HFFc6 (cell line): ENCODE results near the gene NR1D1. TPM values are rescaled to one million over a fixed set of nuclear protein-coding genes. Genes with fewer than 3 reads are reported as not detected.
A peak's percentile ranks its signal among the peaks of the same experiment; 100 is the strongest.

Experiments used
- DNase-seq: peaks from one replicate; pipeline ENCODE4 v3.0.0-alpha.2; 2018
- H3K27ac Mint-ChIP-seq: 2 replicates; pipeline ENCODE4 v1.8.0; 2020; ENCODE audit warnings: mild to moderate bottlenecking, mixed read lengths
- H3K27me3 Mint-ChIP-seq: 2 replicates; pipeline ENCODE4 v1.8.0; 2021; ENCODE audit warnings: mild to moderate bottlenecking, moderate library complexity, mixed read lengths; ENCODE audit not compliant: insufficient read depth
- H3K36me3 Mint-ChIP-seq: 2 replicates; pipeline ENCODE4 v1.8.0; 2021; ENCODE audit warnings: low read depth, mixed read lengths
- H3K4me1 Mint-ChIP-seq: 2 replicates; pipeline ENCODE4 v1.8.0; 2020; ENCODE audit warnings: low read depth, mixed read lengths
- H3K4me3 Mint-ChIP-seq: 2 replicates; pipeline ENCODE4 v1.8.0; 2020; ENCODE audit warnings: mild to moderate bottlenecking, moderate library complexity, mixed read lengths
- H3K9me3 Mint-ChIP-seq: 2 replicates; pipeline ENCODE4 v1.8.0; 2020; ENCODE audit warnings: mild to moderate bottlenecking, mixed read lengths
- CTCF ChIP-seq: fragments of 200-600 bp; sonication (generic); IDR thresholded peaks from 2 replicates; pipeline ENCODE4 v1.5.0; 2021; ENCODE audit warnings: antibody characterized with exemption, mild to moderate bottlenecking
- total RNA-seq, 6 experiments: library from RNA; stranded (reverse); fragmentation: NEBNext Ultra II Directional; extraction: Animal tissue kit (Norgen Biotek cat#: 25700); gene quantifications; 2 replicates in 1 of 6; 3 replicates in 5 of 6; pipeline ENCODE4 v1.2.3, GENCODE V29; 2021

Gene NR1D1
- total RNA-seq, 6 experiments from 2014 or later: 11.2 to 15.8 (median 15.1) TPM

- TF ChIP-seq CTCF: no peak
- no peak for DNase-seq
- Mint-ChIP-seq H3K27me3 (no peaks in the 10 kb centered on the region; the same call in 1 of the 2 replicates), H3K27ac (peak overlapping the region; percentile 84), H3K9me3 (no peaks in the 10 kb centered on the region), H3K36me3 (no peaks in the 10 kb centered on the region), H3K4me3 (peak overlapping the region; percentile 82), H3K4me1 (peaks cover 52% of the 10 kb centered on the region)
Observed at GRCh38 chr17:40063187-40063771, 37.1 kb downstream of the NR1D1 start.

DNA sequence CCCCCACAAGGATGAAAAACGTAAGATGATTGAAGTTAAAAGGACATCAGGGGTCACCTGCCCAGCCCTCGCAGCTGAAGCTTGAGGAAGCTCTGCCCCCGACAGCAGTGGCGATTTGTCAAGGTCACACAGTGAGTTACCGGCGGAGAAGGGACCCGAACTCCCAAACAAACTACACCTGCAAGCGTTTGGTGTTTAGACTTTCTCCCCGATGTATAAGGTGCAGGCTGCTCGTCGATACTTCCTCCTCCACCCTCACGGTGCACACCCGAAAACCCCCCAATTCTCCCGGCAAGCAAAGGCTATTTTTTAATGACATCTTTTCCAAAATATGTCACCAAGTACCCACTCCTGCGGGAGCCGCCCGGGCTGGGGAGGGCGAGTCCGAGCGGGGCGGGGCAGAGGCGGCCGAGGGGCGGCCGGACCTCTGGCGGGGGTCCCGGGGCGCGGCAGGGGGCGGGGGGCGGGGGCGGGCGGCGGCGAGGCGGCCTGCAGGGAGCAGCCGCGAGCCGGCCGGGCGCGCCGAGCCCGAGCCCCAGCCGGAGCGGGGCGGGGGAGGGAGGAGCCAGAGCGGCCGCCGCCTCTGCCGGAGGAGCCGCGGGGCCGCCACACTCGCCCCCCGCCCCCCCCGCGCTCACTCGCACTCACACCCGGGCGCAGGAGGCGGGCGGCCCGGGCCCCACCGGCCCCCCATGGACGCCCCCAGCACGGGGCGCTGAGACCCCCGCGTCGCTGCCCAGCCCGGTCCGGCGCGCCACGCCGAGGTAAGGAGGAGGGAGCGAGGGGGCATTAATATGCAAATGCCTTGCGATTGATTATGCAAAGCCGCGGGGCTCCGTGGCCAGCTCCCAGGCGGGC lies 37.8 kb downstream of the NR1D1 start, which contains the start of gene THRA:
TSS of gene THRA (plus strand) at position 637 of the 858 bp plus-strand sequence. CDS start 11,524 bp downstream, outside the sequence.
- H3K36me3 Mint-ChIP-seq: no peaks in the 10 kb centered on the region
- H3K4me1 Mint-ChIP-seq: peaks cover 48% of the 10 kb centered on the region
- TF ChIP-seq CTCF: no peak
- H3K27me3 Mint-ChIP-seq: peaks cover 3% of the 10 kb centered on the region; the same call in 1 of the 2 replicates
- no peak for DNase-seq
- peak within 1 kb of the TSS; percentile 84 for H3K27ac Mint-ChIP-seq
- H3K4me3 Mint-ChIP-seq: peak within 1 kb of the TSS; percentile 82
- H3K9me3 Mint-ChIP-seq: no peaks in the 10 kb centered on the region

GRCh38 chr17:40061609-40062038 lies 38.8 kb downstream of the NR1D1 start:
- peaks cover 6% of the 10 kb centered on the region for H3K27me3 Mint-ChIP-seq
- H3K4me1 Mint-ChIP-seq: peaks cover 41% of the 10 kb centered on the region
- no peaks in the 10 kb centered on the region for H3K36me3 Mint-ChIP-seq
- H3K9me3 Mint-ChIP-seq: no peaks in the 10 kb centered on the region
- peak overlapping the region; percentile 81 for H3K4me3 Mint-ChIP-seq
- DNase-seq: no peak
- no peak for TF ChIP-seq CTCF
- no peak overlapping the region for H3K27ac Mint-ChIP-seq

GRCh38 chr17:40060887-40061608 lies 39.3 kb downstream of the NR1D1 start:
- Mint-ChIP-seq H3K4me1 (peaks cover 39% of the 10 kb centered on the region), H3K27ac (no peak overlapping the region), H3K4me3 (0 out of 2 replicates have a peak overlapping the region, but pooled peaks have one; percentile 81), H3K27me3 (peaks cover 6% of the 10 kb centered on the region), H3K36me3 (no peaks in the 10 kb centered on the region), H3K9me3 (no peaks in the 10 kb centered on the region)
- DNase-seq: no peak
- TF ChIP-seq CTCF: no peak

- TF ChIP-seq CTCF: no peak
- Mint-ChIP-seq H3K4me3 (no peak overlapping the region), H3K9me3 (no peaks in the 10 kb centered on the region), H3K27me3 (peaks cover 6% of the 10 kb centered on the region), H3K4me1 (peaks cover 32% of the 10 kb centered on the region), H3K27ac (no peak overlapping the region), H3K36me3 (no peaks in the 10 kb centered on the region)
- no peak for DNase-seq
Observed at GRCh38 chr17:40059729-40060475, 40.5 kb downstream of the NR1D1 start.
